GM12875 (cell line): ENCODE measurements around the gene CADPS.

Experiments
- H3K4me3 ChIP-seq: one replicate; pipeline ENCODE4 v1.5.1; 2011; ENCODE audit warnings: low read depth, low read length, control low read depth
- CTCF ChIP-seq: IDR thresholded peaks from 2 replicates; pipeline ENCODE4 v1.5.1; 2011; ENCODE audit warnings: low read depth, mild to moderate bottlenecking, control low read depth, inconsistent platforms, low read length, moderate library complexity, borderline replicate concordance; ENCODE audit not compliant: insufficient read depth

Gene CADPS

DNA sequence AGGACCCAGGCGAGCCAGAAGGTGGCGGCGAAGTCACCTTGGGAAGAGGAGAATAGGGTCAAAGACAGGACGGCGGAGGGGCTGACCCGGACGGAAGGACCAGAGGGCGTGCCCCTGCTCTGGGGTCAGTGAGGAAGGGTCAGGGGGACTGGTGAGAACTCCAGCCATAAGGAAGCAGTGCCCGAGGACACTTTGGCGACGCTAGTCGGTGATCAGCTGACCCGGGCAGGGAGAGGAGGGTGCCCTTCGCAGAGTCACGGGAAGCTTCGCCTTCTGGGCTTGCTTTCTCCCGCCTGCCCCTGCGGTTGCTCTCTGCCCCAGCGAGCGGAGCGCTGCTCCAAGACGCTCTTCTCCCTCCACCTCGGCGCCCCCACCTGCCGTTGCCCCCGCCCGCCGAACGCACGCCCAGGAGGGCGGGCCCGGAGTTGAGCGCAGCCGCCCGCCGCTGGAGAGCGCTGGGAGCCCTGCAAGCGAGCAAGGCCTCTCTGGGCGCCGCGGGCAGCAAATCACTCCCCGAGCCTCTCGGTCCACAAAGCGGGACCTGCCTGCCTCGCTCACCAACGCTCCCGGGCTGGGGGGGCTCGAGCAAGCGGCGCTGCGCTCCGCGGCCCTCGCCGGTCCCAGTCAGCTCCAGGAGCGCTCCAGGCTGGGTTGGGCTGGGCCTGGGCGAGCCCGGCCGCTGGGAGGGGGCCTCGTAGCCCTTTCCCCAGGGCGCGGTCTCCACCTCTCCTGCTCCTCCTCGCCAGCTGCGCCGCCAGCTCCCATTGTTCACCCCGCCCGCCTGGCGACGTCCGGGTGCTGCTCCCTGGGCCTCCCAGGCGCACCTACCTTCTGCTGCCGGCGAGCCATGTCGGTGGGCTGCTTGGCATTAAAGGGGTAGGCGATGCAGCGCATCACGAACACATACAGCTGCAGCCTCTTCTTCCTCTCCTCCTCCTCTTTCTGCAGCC, 1.2 kb downstream of the CADPS start:
- TF ChIP-seq CTCF: 0 out of 2 replicates have a peak, but pooled peaks have one; percentile 25
- H3K4me3 ChIP-seq: peak overlapping the region; percentile 5

DNA sequence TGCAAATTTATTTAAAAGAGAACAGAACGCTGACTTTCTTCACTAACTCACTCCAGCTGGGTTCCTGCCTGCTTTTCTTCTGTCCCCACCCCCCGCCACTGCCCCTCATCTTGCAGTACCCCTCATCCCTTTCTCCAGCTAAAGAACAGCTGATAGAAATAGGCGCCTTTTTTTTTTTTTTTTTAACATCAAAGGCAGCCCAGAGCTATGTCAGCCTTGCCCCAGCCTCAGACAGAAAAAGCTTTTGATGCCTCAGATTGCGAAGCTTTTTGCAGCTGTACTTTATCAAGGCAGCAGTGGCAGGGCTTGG, 1.8 kb downstream of the CADPS start:
- no peak overlapping the region for H3K4me3 ChIP-seq

GRCh38 chr3:62872318-62872717, 2.9 kb downstream of the CADPS start:
- no peak for TF ChIP-seq CTCF
- no peak overlapping the region for H3K4me3 ChIP-seq

More for the DNA sequence above, 1.8 kb downstream of the CADPS start:
- TF ChIP-seq CTCF: no peak

DNA sequence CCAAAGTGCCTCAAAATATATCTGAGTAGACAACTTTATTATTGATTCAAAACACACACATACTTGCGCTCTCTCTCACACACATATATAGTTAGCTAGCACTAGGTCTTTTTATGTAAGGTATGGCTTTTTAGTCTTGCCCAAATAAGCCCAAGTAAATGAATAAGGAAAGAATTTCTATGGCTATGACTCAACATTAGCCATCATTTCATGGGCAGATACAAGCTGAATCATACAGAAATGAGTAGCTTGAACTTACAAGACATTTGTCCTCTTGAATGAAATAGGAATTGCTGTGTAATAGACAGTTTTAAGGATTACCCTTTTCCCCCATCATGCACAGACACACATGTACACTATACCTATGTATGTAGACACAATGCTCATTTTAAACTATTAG, 4.9 kb downstream of the CADPS start:
- H3K4me3 ChIP-seq: no peak overlapping the region
- TF ChIP-seq CTCF: no peak

GRCh38 chr3:62863648-62864047, 11.6 kb downstream of the CADPS start:
- TF ChIP-seq CTCF: no peak
- no peak overlapping the region for H3K4me3 ChIP-seq

- H3K4me3 ChIP-seq: no peak overlapping the region
- no peak for TF ChIP-seq CTCF
These were observed 15.9 kb downstream of the CADPS start for GRCh38 chr3:62859203-62859791.

DNA sequence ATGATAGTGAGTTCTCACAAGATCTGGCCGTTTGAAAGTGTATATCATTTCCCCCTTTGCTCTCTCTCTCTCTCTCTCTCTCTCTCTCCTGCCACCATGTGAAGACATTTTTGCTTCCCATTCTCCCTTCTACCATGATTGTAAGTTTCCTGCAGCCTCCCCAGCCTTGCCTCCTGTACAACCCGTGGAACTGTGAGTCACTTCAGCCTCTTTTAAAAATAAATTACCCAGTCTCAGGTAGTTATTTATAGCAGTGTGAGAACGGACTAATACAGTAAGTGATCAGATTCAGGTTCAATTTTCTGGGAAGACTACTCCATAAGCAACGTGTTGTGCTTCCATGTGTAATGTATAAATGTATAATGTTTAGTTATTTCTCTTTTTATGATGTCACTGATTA, 29.2 kb downstream of the CADPS start:
- no peak for TF ChIP-seq CTCF
- no peak overlapping the region for H3K4me3 ChIP-seq
